ENCODE data around the gene ADAD1.
"Not testable (repeated sequence)": the region's sequence is repeated elsewhere in the genome, so short reads cannot be mapped to it uniquely, and the experiment has no call there.

ADAD1 gene

GRCh38 chr4:122378711-122379110 is at the start of gene ADAD1:
ADAD1 (plus strand) TSS chr4:122379011; CDS start chr4:122380070, 1,059 bp downstream.
- no peaks in the 10 kb centered on the region for H3K4me1 ChIP-seq (ENCODE audit: control insufficient read depth, insufficient read depth, low read length)
- no peak within 1 kb of the TSS for H3K9ac ChIP-seq (ENCODE audit: low read length)
- H3K27me3 ChIP-seq (ENCODE audit: control insufficient read depth, insufficient read depth, low read length), result no peaks in the 10 kb centered on the region
- no peak within 1 kb of the TSS for H3K4me3 ChIP-seq (ENCODE audit: low read length)
- no peaks in the 10 kb centered on the region for H3K36me3 ChIP-seq (ENCODE audit: control insufficient read depth, insufficient read depth, low read length)
- H3K9me3 ChIP-seq (ENCODE audit: control insufficient read depth, low read length), result no peaks in the 10 kb centered on the region

GRCh38 chr4:122329876-122330565 is 48.8 kb upstream of the ADAD1 start:
- H3K4me3 ChIP-seq (ENCODE audit: low read length), result no peak overlapping the region
- H3K9me3 ChIP-seq (ENCODE audit: control insufficient read depth, low read length), result no peaks in the 10 kb centered on the region
- H3K4me1 ChIP-seq (ENCODE audit: control insufficient read depth, insufficient read depth, low read length), result no peaks in the 10 kb centered on the region
- no peaks in the 10 kb centered on the region for H3K36me3 ChIP-seq (ENCODE audit: control insufficient read depth, insufficient read depth, low read length)
- no peaks in the 10 kb centered on the region for H3K27me3 ChIP-seq (ENCODE audit: control insufficient read depth, insufficient read depth, low read length)
- no peak overlapping the region for H3K9ac ChIP-seq (ENCODE audit: low read length)

GRCh38 chr4:122331195-122331594 is 47.6 kb upstream of the ADAD1 start:
- H3K4me1 ChIP-seq (ENCODE audit: control insufficient read depth, insufficient read depth, low read length), result no peaks in the 10 kb centered on the region
- H3K9ac ChIP-seq (ENCODE audit: low read length), result no peak overlapping the region
- no peaks in the 10 kb centered on the region for H3K36me3 ChIP-seq (ENCODE audit: control insufficient read depth, insufficient read depth, low read length)
- no peaks in the 10 kb centered on the region for H3K27me3 ChIP-seq (ENCODE audit: control insufficient read depth, insufficient read depth, low read length)
- H3K4me3 ChIP-seq (ENCODE audit: low read length), result no peak overlapping the region
- no peaks in the 10 kb centered on the region for H3K9me3 ChIP-seq (ENCODE audit: control insufficient read depth, low read length)

- Histone ChIP-seq H3K9ac (ENCODE audit: low read length) (no peak overlapping the region), H3K36me3 (ENCODE audit: control insufficient read depth, insufficient read depth, low read length) (no peaks in the 10 kb centered on the region), H3K4me1 (ENCODE audit: control insufficient read depth, insufficient read depth, low read length) (no peaks in the 10 kb centered on the region), H3K9me3 (ENCODE audit: control insufficient read depth, low read length) (no peaks in the 10 kb centered on the region), H3K4me3 (ENCODE audit: low read length) (no peak overlapping the region), H3K27me3 (ENCODE audit: control insufficient read depth, insufficient read depth, low read length) (no peaks in the 10 kb centered on the region)
These were observed 44.0 kb upstream of the ADAD1 start for GRCh38 chr4:122334828-122335227.

GRCh38 chr4:122341886-122342285 is 36.9 kb upstream of the ADAD1 start:
- Histone ChIP-seq H3K9me3 (ENCODE audit: control insufficient read depth, low read length) (no peaks in the 10 kb centered on the region), H3K4me1 (ENCODE audit: control insufficient read depth, insufficient read depth, low read length) (no peaks in the 10 kb centered on the region), H3K9ac (ENCODE audit: low read length) (no peak overlapping the region), H3K36me3 (ENCODE audit: control insufficient read depth, insufficient read depth, low read length) (no peaks in the 10 kb centered on the region), H3K4me3 (ENCODE audit: low read length) (no peak overlapping the region), H3K27me3 (ENCODE audit: control insufficient read depth, insufficient read depth, low read length) (no peaks in the 10 kb centered on the region)

GRCh38 chr4:122346036-122346435 is 32.8 kb upstream of the ADAD1 start:
- no peak overlapping the region for H3K9ac ChIP-seq (ENCODE audit: low read length)
- H3K4me1 ChIP-seq (ENCODE audit: control insufficient read depth, insufficient read depth, low read length), result no peaks in the 10 kb centered on the region
- H3K27me3 ChIP-seq (ENCODE audit: control insufficient read depth, insufficient read depth, low read length), result no peaks in the 10 kb centered on the region
- no peaks in the 10 kb centered on the region for H3K9me3 ChIP-seq (ENCODE audit: control insufficient read depth, low read length)
- H3K4me3 ChIP-seq (ENCODE audit: low read length), result no peak overlapping the region
- peaks cover 4% of the 10 kb centered on the region for H3K36me3 ChIP-seq (ENCODE audit: control insufficient read depth, insufficient read depth, low read length)

GRCh38 chr4:122346503-122346902 is 32.3 kb upstream of the ADAD1 start:
- no peak overlapping the region for H3K4me3 ChIP-seq (ENCODE audit: low read length)
- peaks cover 4% of the 10 kb centered on the region for H3K36me3 ChIP-seq (ENCODE audit: control insufficient read depth, insufficient read depth, low read length)
- H3K9me3 ChIP-seq (ENCODE audit: control insufficient read depth, low read length), result no peaks in the 10 kb centered on the region
- no peaks in the 10 kb centered on the region for H3K4me1 ChIP-seq (ENCODE audit: control insufficient read depth, insufficient read depth, low read length)
- H3K27me3 ChIP-seq (ENCODE audit: control insufficient read depth, insufficient read depth, low read length), result no peaks in the 10 kb centered on the region
- no peak overlapping the region for H3K9ac ChIP-seq (ENCODE audit: low read length)

- Histone ChIP-seq H3K9ac (ENCODE audit: low read length) (no peak overlapping the region), H3K4me1 (ENCODE audit: control insufficient read depth, insufficient read depth, low read length) (no peaks in the 10 kb centered on the region), H3K9me3 (ENCODE audit: control insufficient read depth, low read length) (no peaks in the 10 kb centered on the region), H3K27me3 (ENCODE audit: control insufficient read depth, insufficient read depth, low read length) (no peaks in the 10 kb centered on the region), H3K36me3 (ENCODE audit: control insufficient read depth, insufficient read depth, low read length) (no peaks in the 10 kb centered on the region), H3K4me3 (ENCODE audit: low read length) (no peak overlapping the region)
These were observed 22.4 kb upstream of the ADAD1 start for GRCh38 chr4:122356317-122356808.

- Histone ChIP-seq H3K9me3 (ENCODE audit: control insufficient read depth, low read length) (no peaks in the 10 kb centered on the region), H3K27me3 (ENCODE audit: control insufficient read depth, insufficient read depth, low read length) (no peaks in the 10 kb centered on the region), H3K9ac (ENCODE audit: low read length) (no peak overlapping the region), H3K4me1 (ENCODE audit: control insufficient read depth, insufficient read depth, low read length) (no peaks in the 10 kb centered on the region), H3K4me3 (ENCODE audit: low read length) (no peak overlapping the region), H3K36me3 (ENCODE audit: control insufficient read depth, insufficient read depth, low read length) (no peaks in the 10 kb centered on the region)
These were observed 18.1 kb upstream of the ADAD1 start for GRCh38 chr4:122360754-122361153.

- Histone ChIP-seq H3K9ac (ENCODE audit: low read length) (no peak overlapping the region), H3K4me3 (ENCODE audit: low read length) (no peak overlapping the region), H3K27me3 (ENCODE audit: control insufficient read depth, insufficient read depth, low read length) (no peaks in the 10 kb centered on the region), H3K9me3 (ENCODE audit: control insufficient read depth, low read length) (no peaks in the 10 kb centered on the region), H3K36me3 (ENCODE audit: control insufficient read depth, insufficient read depth, low read length) (no peaks in the 10 kb centered on the region), H3K4me1 (ENCODE audit: control insufficient read depth, insufficient read depth, low read length) (no peaks in the 10 kb centered on the region)
These were observed 14.0 kb upstream of the ADAD1 start for GRCh38 chr4:122364700-122365404.

- not testable (repeated sequence) for H3K27me3 ChIP-seq (ENCODE audit: control insufficient read depth, insufficient read depth, low read length); H3K4me1 ChIP-seq (ENCODE audit: control insufficient read depth, insufficient read depth, low read length); H3K9ac ChIP-seq (ENCODE audit: low read length); H3K9me3 ChIP-seq (ENCODE audit: control insufficient read depth, low read length); H3K36me3 ChIP-seq (ENCODE audit: control insufficient read depth, insufficient read depth, low read length); H3K4me3 ChIP-seq (ENCODE audit: low read length)
These were observed 10.0 kb upstream of the ADAD1 start for GRCh38 chr4:122368786-122369185.

- no peak overlapping the region for H3K9ac ChIP-seq (ENCODE audit: low read length)
- H3K36me3 ChIP-seq (ENCODE audit: control insufficient read depth, insufficient read depth, low read length), result no peaks in the 10 kb centered on the region
- H3K9me3 ChIP-seq (ENCODE audit: control insufficient read depth, low read length), result no peaks in the 10 kb centered on the region
- no peaks in the 10 kb centered on the region for H3K27me3 ChIP-seq (ENCODE audit: control insufficient read depth, insufficient read depth, low read length)
- no peak overlapping the region for H3K4me3 ChIP-seq (ENCODE audit: low read length)
- H3K4me1 ChIP-seq (ENCODE audit: control insufficient read depth, insufficient read depth, low read length), result no peaks in the 10 kb centered on the region
These were observed 1.5 kb upstream of the ADAD1 start for GRCh38 chr4:122377352-122377751.

All from mucosa of stomach (tissue), 1 donor.